SIG-M5 (cell line): ENCODE data around the gene SWT1.
"Not testable (repeated sequence)": the region's sequence is repeated elsewhere in the genome, so short reads cannot be mapped to it uniquely, and the experiment has no call there.

Experiments
- DNase-seq: peaks from one replicate; lab custom pipeline; 2025; lab: John Stamatoyannopoulos, UW

The SWT1 gene

GRCh38 chr1:185193756-185194155, 36.8 kb downstream of the SWT1 start:
- no peak for DNase-seq

- DNase-seq: not testable (repeated sequence)
These were observed 41.7 kb downstream of the SWT1 start for GRCh38 chr1:185198712-185199111.

- no peak for DNase-seq
These were observed 43.9 kb downstream of the SWT1 start for GRCh38 chr1:185200889-185201288.

- DNase-seq: no peak
These were observed 50.2 kb downstream of the SWT1 start for GRCh38 chr1:185207170-185207569.

GRCh38 chr1:185207980-185208602, 51.1 kb downstream of the SWT1 start:
- no peak for DNase-seq

- no peak for DNase-seq
These were observed 51.7 kb downstream of the SWT1 start for GRCh38 chr1:185208626-185209180.

- DNase-seq: not testable (repeated sequence)
These were observed 52.4 kb downstream of the SWT1 start for GRCh38 chr1:185209357-185209756.

GRCh38 chr1:185213091-185213490, 56.1 kb downstream of the SWT1 start:
- DNase-seq: no peak

GRCh38 chr1:185215911-185216310, 58.9 kb downstream of the SWT1 start:
- no peak for DNase-seq

GRCh38 chr1:185224132-185224531, 67.2 kb downstream of the SWT1 start:
- no peak for DNase-seq

GRCh38 chr1:185227161-185227560, 70.2 kb downstream of the SWT1 start:
- DNase-seq: no peak

- DNase-seq: no peak
These were observed 72.0 kb downstream of the SWT1 start for GRCh38 chr1:185228979-185229378.

- no peak for DNase-seq
These were observed 73.0 kb downstream of the SWT1 start for GRCh38 chr1:185229981-185230380.

- no peak for DNase-seq
These were observed 75.9 kb downstream of the SWT1 start for GRCh38 chr1:185232874-185233273.

- DNase-seq: not testable (repeated sequence)
These were observed 77.2 kb downstream of the SWT1 start for GRCh38 chr1:185234183-185234582.

GRCh38 chr1:185237176-185237575, 80.2 kb downstream of the SWT1 start:
- DNase-seq: not testable (repeated sequence)

GRCh38 chr1:185237661-185238060, 80.7 kb downstream of the SWT1 start:
- DNase-seq: no peak

- no peak for DNase-seq
These were observed 81.5 kb downstream of the SWT1 start for GRCh38 chr1:185238447-185238846.

GRCh38 chr1:185239861-185240260, 82.9 kb downstream of the SWT1 start:
- no peak for DNase-seq

GRCh38 chr1:185241127-185241526, 84.2 kb downstream of the SWT1 start:
- DNase-seq: no peak

- DNase-seq: no peak
These were observed 87.2 kb downstream of the SWT1 start for GRCh38 chr1:185244015-185244747.

- no peak for DNase-seq
These were observed 88.5 kb downstream of the SWT1 start for GRCh38 chr1:185245466-185245865.

- DNase-seq: no peak
These were observed 92.6 kb downstream of the SWT1 start for GRCh38 chr1:185249563-185249962.
